HepG2 (cell line): ENCODE measurements around the gene SH3BP2. TPM values are rescaled to one million over a fixed set of nuclear protein-coding genes. Genes with fewer than 3 reads are reported as not detected.

Experiments used
- ATAC-seq: fragments of 200-7000 bp; cut with Tn5 transposase; 3 replicates; pipeline ENCODE4 v1.9.1; 2020; ENCODE audit warnings: mild to moderate bottlenecking, moderate library complexity
- BruUV-seq: library from RNA; stranded (reverse); fragments of 400-500 nt; replicated peaks from 2 replicates; lab custom pipeline; 2021; lab: Mats Ljungman, UMichigan
- CTCF ChIA-PET: fragments of 300-600 bp; formaldehyde crosslinking; extraction: SDS; loops from one replicate; lab custom pipeline; 2021; ENCODE audit warnings: low total read pairs, inconsistent platforms, low intra/inter-chr PET ratio; lab: Yijun Ruan, JAX
- POLR2A ChIA-PET: fragments of 350-600 bp; sonication (Branson Sonifier 250); formaldehyde crosslinking; loops from one replicate; lab custom pipeline; 2020; ENCODE audit warnings: antibody characterized with exemption, inconsistent platforms; lab: Yijun Ruan, JAX
- DNase-seq: peaks from one replicate; pipeline ENCODE4 v3.0.0-alpha.2; 2015; ENCODE audit warnings: low spot score
- FAIRE-seq: peaks from 3 replicates; lab custom pipeline; 2011; peaks lifted over from hg19 to GRCh38; lab: Jason Lieb, UNC
- H2AFZ ChIP-seq: one replicate; pipeline ENCODE4 v1.6.1; 2011; ENCODE audit warnings: low read length, inconsistent platforms
- H3K27ac ChIP-seq: fragments of 300-600 bp; 3 replicates; pipeline ENCODE4 v1.8.0; 2011; ENCODE audit warnings: mixed run types, mild to moderate bottlenecking, mixed read lengths, low read length, inconsistent platforms; ENCODE audit not compliant: insufficient read depth; ENCODE audit errors: extremely low read length
- H3K27me3 ChIP-seq, 2 experiments: fragments of 200-600 bp in 1 of 2; 2 replicates in 1 of 2; 3 replicates in 1 of 2; pipeline versions ENCODE4 v1.6.0 to v1.8.0; 2011; ENCODE audit warnings: low read length in 2 of 2, mild to moderate bottlenecking in 2 of 2, moderate library complexity in 2 of 2, inconsistent platforms in 1 of 2; ENCODE audit not compliant: insufficient read depth in 2 of 2, control insufficient read depth in 1 of 2
- H3K36me3 ChIP-seq, 2 experiments: fragments of 200-600 bp in 1 of 2; replicated peaks in 1 of 2; 2 replicates in 1 of 2; 3 replicates in 1 of 2; pipeline versions ENCODE4 v1.5.1 to v1.8.0; 2011; ENCODE audit warnings: low read length in 2 of 2, inconsistent platforms in 1 of 2; ENCODE audit not compliant: insufficient read depth in 2 of 2, control insufficient read depth in 1 of 2
- H3K4me1 ChIP-seq: 2 replicates; pipeline ENCODE4 v1.5.1; 2012; ENCODE audit warnings: low read length, inconsistent platforms; ENCODE audit not compliant: insufficient read depth
- H3K4me2 ChIP-seq: 2 replicates; pipeline ENCODE4 v1.6.0; 2011; ENCODE audit warnings: low read depth, low read length, inconsistent platforms
- H3K4me3 ChIP-seq, 3 experiments: fragments of 200-600 bp in 1 of 3; sonication (generic), shearing (Covaris generic) in 1 of 3; replicated peaks in 1 of 3; 2 replicates each; pipeline ENCODE4 v1.5.1; 2011 to 2016; ENCODE audit warnings: low read length in 3 of 3, inconsistent platforms in 2 of 3, low read depth in 2 of 3, mild to moderate bottlenecking in 2 of 3, control low read depth in 1 of 3, mixed read lengths in 1 of 3; ENCODE audit not compliant: insufficient read depth in 1 of 3
- H3K79me2 ChIP-seq: one replicate; pipeline ENCODE4 v1.6.1; 2011; ENCODE audit warnings: low read length, inconsistent platforms; ENCODE audit not compliant: insufficient read depth
- H3K9ac ChIP-seq: 2 replicates; pipeline ENCODE4 v1.6.0; 2011; ENCODE audit warnings: mild to moderate bottlenecking, low read depth, low read length, inconsistent platforms; ENCODE audit not compliant: insufficient read depth
- H3K9me3 ChIP-seq: 2 replicates; pipeline ENCODE4 v1.5.1; 2012; ENCODE audit warnings: mild to moderate bottlenecking, low read length
- H4K20me1 ChIP-seq: 2 replicates; pipeline ENCODE4 v1.6.0; 2011; ENCODE audit warnings: inconsistent platforms, mild to moderate bottlenecking, low read length, moderate library complexity; ENCODE audit not compliant: insufficient read depth
- AKAP8 ChIP-seq: sonication (generic); formaldehyde crosslinking; IDR thresholded peaks from 2 replicates; pipeline ENCODE4 v1.5.1; 2020; ENCODE audit warnings: mild to moderate bottlenecking, missing genetic modification reagents
- ARNT2 ChIP-seq: sonication (generic); formaldehyde crosslinking; IDR thresholded peaks from 2 replicates; pipeline ENCODE4 v1.8.0; 2022; ENCODE audit warnings: mild to moderate bottlenecking, low read depth, missing genetic modification reagents, moderate library complexity
- BORCS8-MEF2B ChIP-seq: sonication (generic); formaldehyde crosslinking; IDR thresholded peaks from 2 replicates; pipeline ENCODE4 v1.8.0; 2022; ENCODE audit warnings: mild to moderate bottlenecking, missing genetic modification reagents
- GABPA ChIP-seq, 2 experiments: IDR thresholded peaks; 2 replicates each; pipeline ENCODE4 v1.6.1; 2011 to 2016; ENCODE audit warnings: low read depth in 2 of 2, low read length in 1 of 2, missing biosample characterization in 1 of 2, missing genetic modification characterization in 1 of 2
- HIVEP1 ChIP-seq: sonication (generic); formaldehyde crosslinking; IDR thresholded peaks from 2 replicates; pipeline ENCODE4 v1.4.0; 2020; ENCODE audit warnings: mild to moderate bottlenecking, missing genetic modification reagents
- MAFG ChIP-seq: sonication (generic); formaldehyde crosslinking; IDR thresholded peaks from 2 replicates; pipeline ENCODE4 v1.5.1; 2020; ENCODE audit warnings: mild to moderate bottlenecking, missing genetic modification reagents
- SAP130 ChIP-seq: IDR thresholded peaks from 2 replicates; pipeline ENCODE4 v1.6.1; 2016; ENCODE audit warnings: low read depth
- SMAD9 ChIP-seq: sonication (generic); formaldehyde crosslinking; IDR thresholded peaks from 2 replicates; pipeline ENCODE4 v1.5.1; 2020; ENCODE audit warnings: mild to moderate bottlenecking, missing genetic modification reagents
- SP5 ChIP-seq: IDR thresholded peaks from 2 replicates; pipeline ENCODE4 v1.6.1; 2016; ENCODE audit warnings: low read depth, borderline replicate concordance
- SRY ChIP-seq: sonication (generic); formaldehyde crosslinking; IDR thresholded peaks from 2 replicates; pipeline ENCODE4 v1.8.0; 2022; ENCODE audit warnings: mild to moderate bottlenecking, missing genetic modification reagents
- TFAP4 ChIP-seq: sonication (generic); IDR thresholded peaks from 2 replicates; pipeline ENCODE4 v1.6.1; 2016; ENCODE audit warnings: low read depth, borderline replicate concordance
- TFE3 ChIP-seq: IDR thresholded peaks from 2 replicates; pipeline ENCODE4 v1.6.1; 2016
- YEATS4 ChIP-seq: sonication (generic); formaldehyde crosslinking; IDR thresholded peaks from 2 replicates; pipeline ENCODE4 v1.4.0; 2020; ENCODE audit warnings: missing genetic modification reagents, borderline replicate concordance
- ZBTB25 ChIP-seq: IDR thresholded peaks from 2 replicates; pipeline ENCODE4 v1.6.1; 2018; ENCODE audit warnings: missing genetic modification reagents
- ZNF460 ChIP-seq: sonication (generic); formaldehyde crosslinking; IDR thresholded peaks from 2 replicates; pipeline ENCODE4 v1.5.1; 2020; ENCODE audit warnings: missing genetic modification reagents, mild to moderate bottlenecking, borderline replicate concordance
- WGBS: methylation state at CpG from one replicate; pipeline ENCODE4 v1.1.6; 2017; ENCODE audit warnings: low lambda C conversion rate; 5-methylcytosine and 5-hydroxymethylcytosine counted together
- in situ Hi-C: cut with HindIII; loops from 2 replicates; pipeline ENCODE4 v1.10.0; 2017; ENCODE audit warnings: low pct_unique_long_range_greater_than_20kb; ENCODE audit not compliant: extremely low pct_ligation_motif_present
- intact Hi-C: fragments of 100-400 bp; cut with micrococcal nuclease; formaldehyde crosslinking; loops from one replicate; pipeline ENCODE4 v1.10.0; 2022; ENCODE audit not compliant: unreplicated experiment
- polyA plus RNA-seq, 8 experiments: library from polyadenylated mRNA; depleted of rRNA in 3 of 8; stranded (reverse) in 7 of 8; unstranded in 1 of 8; fragments of >200 nt; fragmentation: Illumina TruSeq in 4 of 8; extraction: Trizol in 4 of 8; gene quantifications; 2 replicates each; pipeline versions ENCODE4 v1.2.1 to v1.2.3, GENCODE V29; 2011 to 2016; ENCODE audit warnings: low read depth in 4 of 8, missing spikeins in 1 of 8, mixed read lengths in 1 of 8; ENCODE audit not compliant: insufficient read depth in 1 of 8
- total RNA-seq, 5 experiments: library from RNA; depleted of rRNA; stranded (reverse); fragments of >200 nt; fragmentation: Illumina TruSeq; extraction: Trizol; gene quantifications; 2 replicates each; pipeline ENCODE4 v1.2.3, GENCODE V29; 2016; ENCODE audit warnings: low read depth in 1 of 5

SH3BP2 gene
- total and polyA plus RNA-seq, 2 of the 13 experiments (the other 11 are each of a cell fraction or from before 2014, with no cell fraction given): 16.9 to 34.5 TPM

GRCh38 chr4:2794486-2795299 is 1.8 kb downstream of the SH3BP2 start:
- POLR2A ChIA-PET: interaction anchor here (0.9 to 5.7 kb wide), 9 partner anchors 15 to 326 kb away, joined by 3 to 60 read pairs (median 3); partner anchors contain the start of gene RNF4
- ATAC-seq (peak; percentile 1; the same call in 2 of the 3 replicates), DNase-seq (no peak), FAIRE-seq (no peak)
- no TSS peak for BruUV-seq
- Histone ChIP-seq H3K4me1 (peaks cover 93% of the 10 kb centered on the region), H2AFZ (no peak overlapping the region), H4K20me1 (no peaks in the 10 kb centered on the region), H3K9ac (peak overlapping the region; percentile 68), H3K4me3 (peak overlapping the region; percentile 66 to 75 (median 75); a peak in 5 of 6 replicates), H3K79me2 (peaks cover 43% of the 10 kb centered on the region), H3K27ac (peak overlapping the region; percentile 59), H3K4me2 (peak overlapping the region; percentile 85), H3K36me3 (peaks cover 1 to 11% of the 10 kb centered on the region in 2 experiments; a peak in 2 of 5 replicates), H3K27me3 (no peaks in the 10 kb centered on the region), H3K9me3 (no peaks in the 10 kb centered on the region)
- in situ Hi-C loops: loop anchor here (5.0 kb wide), 1 partner anchor 37 kb away; the partner anchor contains the start of gene TNIP2
- CTCF ChIA-PET: no interaction called here
- 70% methylated on average over 2 of the region's 11 CpGs for WGBS
- intact Hi-C loops: loop anchor here (5.0 kb wide), 1 partner anchor 48 kb away; the partner anchor contains the start of gene ADD1
- TF ChIP-seq YEATS4 (CRISPR knock-in tag): 0 out of 2 replicates have a peak, but pooled peaks have one; percentile 34
- peak; percentile 14; the same call in 1 of the 2 replicates for TF ChIP-seq SAP130 (CRISPR knock-in tag)
- TF ChIP-seq SMAD9 (CRISPR knock-in tag): no peak
- 0 out of 2 replicates have a peak, but pooled peaks have one; percentile 6 for TF ChIP-seq ARNT2 (CRISPR knock-in tag)
- no peak for TF ChIP-seq GABPA (IDR thresholded peaks at IDR 0.05; ENCODE audit: low read depth, low read length)
- TF ChIP-seq GABPA (CRISPR knock-in tag; IDR thresholded peaks at IDR 0.05; ENCODE audit: low read depth): peak; percentile 38
- 0 out of 2 replicates have a peak, but pooled peaks have one; percentile 74 for TF ChIP-seq MAFG (CRISPR knock-in tag)
- TF ChIP-seq BORCS8-MEF2B (CRISPR knock-in tag): 0 out of 2 replicates have a peak, but pooled peaks have one; percentile 17
- TF ChIP-seq AKAP8: 0 out of 2 replicates have a peak, but pooled peaks have one; percentile 31
- TF ChIP-seq SP5 (CRISPR knock-in tag): 0 out of 2 replicates have a peak, but pooled peaks have one; percentile 11
- 0 out of 2 replicates have a peak, but pooled peaks have one; percentile 13 for TF ChIP-seq SRY (CRISPR knock-in tag)
- 0 out of 2 replicates have a peak, but pooled peaks have one; percentile 28 for TF ChIP-seq ZNF460 (CRISPR knock-in tag)
- TF ChIP-seq HIVEP1: peak; percentile 12; the same call in 1 of the 2 replicates
- TF ChIP-seq TFE3 (CRISPR knock-in tag): no peak
- no peak for TF ChIP-seq ZBTB25 (CRISPR knock-in tag)
- TF ChIP-seq TFAP4: peak; percentile 48; the same call in 1 of the 2 replicates
